GM19467 (cell line): ENCODE results near the gene HDAC5.

Experiments
- ATAC-seq: cut with Tn5 transposase; IDR thresholded peaks from one replicate; pipeline ENCODE4 v1.9.1; 2021; ENCODE audit warnings: mild to moderate bottlenecking, moderate library complexity; ENCODE audit not compliant: unreplicated experiment

Gene HDAC5

DNA sequence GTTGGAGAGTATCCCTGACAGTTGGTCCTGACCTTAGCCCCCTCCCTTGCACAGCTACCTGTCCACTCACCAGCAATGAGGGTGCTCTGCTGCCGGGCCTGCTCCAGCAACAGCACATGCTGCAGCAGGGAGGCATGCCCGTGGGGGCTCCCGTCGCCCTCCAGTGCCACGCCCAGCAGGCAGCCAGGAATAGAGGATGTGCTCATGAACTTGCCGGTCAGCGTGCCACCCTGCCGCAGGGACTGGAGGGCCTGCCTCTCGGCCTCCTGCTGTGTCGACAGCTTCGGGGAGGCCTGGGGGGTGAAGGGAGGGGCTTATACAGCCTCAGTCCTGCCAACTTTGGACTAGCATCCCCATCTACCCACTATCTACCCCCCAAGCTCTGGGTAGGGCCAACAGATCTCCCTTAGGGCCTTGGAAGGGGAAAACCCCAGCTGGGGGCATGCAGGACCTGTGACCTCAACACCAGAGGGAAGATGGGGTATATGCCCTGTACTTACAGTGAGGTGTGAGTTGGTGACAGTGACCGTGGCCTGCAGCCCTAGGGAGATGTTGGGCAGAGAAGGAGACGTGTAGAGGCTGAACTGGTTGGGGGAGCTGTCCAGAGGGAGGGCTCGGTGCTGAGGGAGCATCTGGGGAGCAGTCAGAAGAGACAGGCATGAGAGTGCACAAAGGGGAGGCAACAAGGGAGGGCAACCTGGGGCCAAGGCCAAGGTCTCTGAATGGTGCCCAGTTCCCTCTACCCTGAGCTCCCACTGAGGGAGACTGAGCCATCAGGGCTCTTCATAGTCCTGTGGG lies 32.0 kb downstream of the HDAC5 start:
- ATAC-seq = no peak

DNA sequence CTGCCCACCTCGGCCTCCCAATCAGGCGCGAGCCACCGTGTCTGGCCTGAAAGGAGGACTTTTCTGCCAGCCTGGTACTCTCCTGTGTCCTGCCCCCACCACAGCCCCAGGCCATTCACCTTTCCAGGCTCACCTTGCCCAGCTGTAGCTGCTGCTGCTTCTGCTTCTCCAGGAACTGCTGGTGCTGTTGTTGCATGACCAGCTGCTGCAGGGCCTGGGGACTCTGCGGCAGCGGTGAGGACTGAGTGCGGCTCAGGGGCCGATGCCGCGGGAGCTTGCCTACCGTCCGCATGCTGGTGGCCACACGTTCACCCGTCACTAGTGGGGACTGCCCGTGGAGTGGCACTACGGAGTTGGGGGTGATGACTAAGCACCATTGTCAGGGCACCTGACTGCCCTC lies 35.2 kb downstream of the HDAC5 start:
- ATAC-seq = no peak

DNA sequence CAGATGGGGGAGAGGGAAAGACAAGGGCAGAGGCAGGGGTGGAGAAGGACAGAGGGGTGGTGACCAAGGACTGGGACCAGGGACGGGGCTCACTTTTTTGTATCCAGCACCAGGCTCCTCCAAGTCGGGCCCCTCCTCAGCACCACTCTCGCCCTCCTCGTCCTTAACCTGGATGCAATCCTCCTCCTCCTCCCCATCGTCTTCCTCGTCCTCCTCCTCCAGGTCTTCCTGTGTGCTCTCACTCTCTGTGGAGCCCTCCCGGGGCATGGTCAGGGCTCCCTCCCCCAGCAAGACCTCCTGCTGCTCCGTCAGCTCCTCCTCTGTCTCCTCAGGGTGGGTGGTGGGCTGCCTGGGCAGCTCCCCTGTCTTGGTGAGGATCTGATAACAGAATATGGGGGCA lies 36.1 kb downstream of the HDAC5 start:
- ATAC-seq = no peak

DNA sequence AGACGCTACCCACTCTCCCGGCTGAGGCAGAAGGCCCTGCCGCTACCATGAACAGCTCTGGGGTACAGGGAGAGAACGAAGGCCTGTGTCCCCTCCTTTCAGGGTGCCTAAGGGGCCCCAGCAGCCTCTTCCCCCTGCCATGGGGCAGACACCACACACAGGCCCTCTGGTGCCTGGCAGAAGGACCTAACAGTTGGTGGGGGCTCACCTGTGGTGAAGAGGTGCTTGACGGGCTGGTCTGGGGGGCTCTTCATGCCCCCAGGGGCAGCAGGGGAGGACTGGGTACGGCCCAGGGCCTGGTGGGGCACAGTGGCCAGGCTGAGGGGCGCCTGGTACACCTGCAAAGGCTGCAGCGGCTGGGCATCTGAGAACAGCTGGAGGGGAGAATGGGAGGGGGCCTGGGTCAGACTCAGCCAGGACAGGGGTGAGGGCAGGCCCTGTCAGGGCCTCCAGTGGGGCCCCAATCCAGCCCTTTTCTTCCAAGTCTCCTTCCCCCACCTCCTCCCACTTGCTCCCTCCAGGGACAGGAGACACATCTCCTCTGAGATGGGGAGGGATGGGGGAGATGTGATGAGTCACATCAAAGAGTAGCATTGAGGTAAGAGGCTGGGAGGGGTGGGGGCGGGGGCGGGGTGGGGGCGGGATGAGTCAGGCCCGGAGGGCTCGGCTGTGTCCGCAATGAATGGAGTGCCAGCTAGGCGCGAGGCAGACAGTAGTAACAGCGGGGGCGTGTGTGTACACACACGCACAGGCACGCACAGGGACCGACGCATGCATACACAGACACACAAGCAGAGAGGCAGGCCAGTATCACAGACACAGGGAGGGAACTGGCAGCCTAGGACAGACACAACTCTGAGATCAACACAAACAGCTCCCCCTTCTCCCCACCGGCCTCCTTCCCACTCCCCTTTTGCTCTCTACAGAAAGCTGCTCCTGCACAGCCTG lies 36.8 kb downstream of the HDAC5 start:
- ATAC-seq = no peak

DNA sequence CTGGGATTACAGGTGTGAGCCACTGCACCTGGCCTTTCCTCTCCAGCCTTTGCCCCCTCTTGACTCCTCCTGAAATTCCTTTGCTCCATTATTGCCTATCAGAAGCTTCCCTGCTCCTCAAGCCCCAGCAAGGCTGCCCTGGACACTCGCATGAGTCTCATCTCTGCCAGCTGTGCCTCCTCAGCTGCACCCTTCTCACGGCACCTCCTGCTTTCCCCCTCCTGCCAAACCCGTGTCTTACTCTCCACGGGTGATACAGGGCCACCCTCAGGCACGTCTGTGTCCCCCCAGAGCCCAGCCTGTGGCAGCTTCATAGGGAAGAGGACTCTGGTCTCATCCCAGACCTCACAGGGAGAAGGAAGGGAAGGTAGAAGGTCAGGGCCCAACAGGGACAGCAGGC lies 37.5 kb downstream of the HDAC5 start:
- no peak for ATAC-seq

DNA sequence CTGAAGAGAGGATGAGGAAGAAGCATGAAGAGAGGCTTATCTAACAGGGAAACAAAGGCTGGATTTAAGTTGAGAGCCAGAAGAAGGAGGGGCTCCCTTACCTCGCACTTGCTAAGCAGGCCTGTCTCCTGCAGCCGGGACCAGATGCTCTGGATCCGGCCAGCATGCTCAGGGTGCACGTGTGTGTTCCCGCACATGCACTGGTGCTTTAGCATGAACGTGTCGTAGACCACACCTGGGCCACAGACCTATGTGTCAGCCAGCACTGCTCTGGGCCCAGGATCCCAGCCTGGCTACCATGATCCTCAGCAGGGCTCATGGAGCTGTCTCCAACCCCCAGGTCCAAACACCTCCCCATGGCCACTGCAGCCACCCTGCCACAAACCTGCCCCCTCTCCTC lies 38.5 kb downstream of the HDAC5 start:
- no peak for ATAC-seq

DNA sequence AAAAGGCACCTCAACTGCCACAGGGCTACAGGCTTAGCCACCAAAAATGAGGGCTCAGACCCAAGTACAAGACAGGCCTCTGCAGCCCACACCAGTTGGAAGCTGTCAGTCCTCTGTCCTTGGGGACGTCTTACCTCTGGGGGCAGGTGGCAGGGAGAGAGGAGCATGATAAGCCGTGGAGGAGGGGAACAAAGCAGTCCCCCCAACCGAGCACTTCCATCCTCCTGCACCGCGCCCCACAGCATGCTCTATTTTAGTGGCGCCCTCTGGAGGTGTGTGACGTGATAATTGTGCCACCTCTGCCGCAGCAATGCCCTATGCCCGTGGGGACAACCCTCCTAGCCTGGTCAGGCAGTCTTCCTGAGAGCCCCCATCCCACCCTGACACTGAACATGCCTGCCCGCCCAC lies 39.3 kb downstream of the HDAC5 start:
- ATAC-seq = no peak

DNA sequence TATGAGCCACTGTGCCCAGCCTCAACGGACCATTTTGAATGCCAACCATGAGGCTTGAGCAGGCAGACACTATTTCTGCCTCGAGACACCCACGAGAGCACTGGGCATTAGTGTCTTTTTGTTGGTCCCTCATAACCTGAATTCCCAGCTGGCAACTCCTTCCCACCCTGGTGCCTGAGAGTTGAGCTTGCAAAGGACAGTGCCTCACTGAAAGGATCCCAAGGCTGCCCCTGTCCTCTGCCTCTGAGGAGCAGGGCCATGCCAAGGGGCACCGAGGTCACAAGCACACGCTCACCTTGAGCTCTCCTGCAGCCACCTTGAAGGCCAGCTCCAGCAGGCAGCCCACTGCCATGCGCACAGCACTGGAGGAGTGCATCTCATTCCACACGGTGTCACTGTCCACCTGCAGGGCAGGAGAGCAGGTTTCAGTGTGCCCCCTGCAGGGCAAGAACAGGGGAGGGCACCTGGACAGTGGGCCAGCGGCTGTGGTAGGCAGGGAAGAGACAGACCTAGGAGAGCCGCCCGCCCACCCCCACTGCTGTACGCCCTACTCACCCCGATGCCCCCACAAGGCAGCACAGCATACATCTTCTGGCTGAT lies 40.1 kb downstream of the HDAC5 start:
- no peak for ATAC-seq

DNA sequence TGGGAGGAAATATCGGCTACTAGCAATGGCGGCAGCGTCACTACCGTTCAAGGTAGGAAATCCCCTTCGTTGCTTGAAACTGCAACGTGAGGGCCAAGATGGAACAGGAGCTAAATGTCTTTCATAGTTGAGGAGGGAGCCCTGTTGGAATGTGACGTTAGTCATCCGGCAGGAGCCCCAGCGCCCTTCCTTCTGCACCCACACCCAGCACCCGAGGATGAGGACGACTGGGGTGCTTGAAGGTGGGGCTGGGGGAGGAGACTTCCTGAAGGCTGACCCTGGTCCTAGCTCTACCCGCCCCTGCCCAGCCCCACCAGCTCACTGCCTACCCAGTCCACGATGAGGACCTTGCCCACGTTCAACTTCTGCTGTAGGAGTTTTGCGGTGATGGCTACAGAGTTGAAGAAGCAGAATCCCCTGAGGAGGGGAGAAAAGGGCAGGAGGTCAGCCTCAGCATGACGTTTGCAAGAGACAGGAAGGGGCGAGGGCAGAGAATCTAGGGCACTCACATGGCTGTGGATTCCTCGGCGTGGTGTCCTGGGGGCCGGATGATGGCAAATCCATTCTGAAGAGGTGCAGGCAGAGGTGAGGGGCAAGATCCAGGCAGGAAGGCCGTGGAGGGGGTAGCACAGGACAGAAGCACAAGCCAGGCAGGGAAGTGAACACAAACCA lies 41.0 kb downstream of the HDAC5 start:
- no peak for ATAC-seq

DNA sequence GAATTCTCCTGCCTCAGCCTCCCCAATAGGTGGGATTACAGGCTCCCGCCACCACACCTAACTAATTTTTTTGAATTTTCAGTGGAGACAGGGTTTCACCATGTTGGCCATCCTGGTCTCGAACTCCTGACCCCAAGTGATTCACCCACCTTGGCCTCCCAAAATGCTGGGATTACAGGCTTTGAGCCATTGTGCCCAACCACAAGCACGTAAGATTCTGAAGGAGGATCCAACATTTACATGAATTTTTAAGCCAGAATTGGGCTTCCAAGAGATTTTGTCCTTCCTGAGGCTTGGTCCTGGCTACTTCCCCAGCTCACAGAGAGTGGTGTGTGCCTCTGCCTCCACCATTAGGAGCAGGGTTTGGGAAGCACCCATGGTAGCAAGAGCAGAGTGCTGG lies 41.8 kb downstream of the HDAC5 start:
- ATAC-seq = no peak

DNA sequence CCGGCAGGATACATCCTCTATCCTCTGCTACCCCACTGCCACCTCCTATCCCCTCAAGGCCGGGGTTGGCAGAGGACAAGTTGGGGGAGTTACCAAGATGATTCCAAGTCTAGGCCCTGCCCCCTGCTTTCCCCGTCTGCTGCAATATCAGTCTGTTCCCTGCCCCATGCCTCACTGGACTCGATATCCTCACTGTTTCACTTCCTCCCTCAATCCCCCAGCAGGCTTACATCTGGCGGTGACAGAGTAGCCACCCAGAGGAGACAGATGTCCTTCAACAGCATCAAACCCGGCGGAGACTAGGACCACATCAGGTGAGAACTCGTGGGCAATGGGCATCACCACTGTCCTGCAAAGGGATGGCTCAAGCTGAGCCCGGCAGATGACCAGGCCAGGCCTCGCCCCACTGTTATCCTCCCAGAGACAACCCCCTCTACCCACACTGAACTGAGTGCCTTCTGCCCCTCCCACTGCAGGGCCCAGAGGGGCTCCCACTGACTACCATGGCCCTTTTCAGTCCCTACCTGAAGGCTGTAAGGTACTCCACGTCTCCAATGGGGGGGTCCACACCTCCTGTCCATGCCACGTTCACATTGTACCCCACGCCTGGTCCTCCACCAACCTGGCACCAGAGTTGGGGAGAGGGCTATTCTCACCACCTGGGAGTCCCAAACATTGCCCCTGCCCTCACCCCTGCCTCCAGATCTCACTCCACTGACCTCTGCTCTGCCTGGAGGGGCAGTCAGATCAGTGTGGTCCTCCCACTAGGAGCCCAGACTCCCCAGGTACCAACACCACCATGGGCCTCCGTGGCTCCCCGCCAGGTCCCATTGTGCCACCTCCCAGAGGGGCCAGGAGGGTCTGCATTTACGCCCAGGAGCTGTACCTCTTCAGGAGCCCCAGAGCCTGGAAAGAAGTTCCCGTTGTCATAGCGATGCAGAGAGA lies 43.3 kb downstream of the HDAC5 start:
- no peak for ATAC-seq

DNA sequence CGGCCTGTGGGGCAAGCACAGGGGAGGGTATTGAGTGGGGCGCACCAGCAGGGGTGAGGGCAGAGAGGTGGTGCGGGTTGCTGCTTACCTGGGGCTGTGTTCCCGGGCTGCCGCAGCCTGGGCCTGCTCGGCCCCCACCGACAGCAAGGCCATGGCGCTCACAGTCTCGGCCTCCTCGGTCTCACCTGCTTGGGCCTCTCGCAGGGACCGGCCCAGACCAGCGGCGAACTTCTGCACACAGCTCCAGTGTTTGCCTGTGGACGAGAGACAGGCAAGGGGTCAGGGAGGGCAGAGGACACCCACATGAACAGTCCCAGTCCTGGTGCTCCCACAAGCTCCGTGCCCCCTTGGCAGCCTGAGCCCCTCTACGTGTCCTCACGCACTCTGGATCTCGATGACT lies 45.0 kb downstream of the HDAC5 start:
- ATAC-seq = no peak

DNA sequence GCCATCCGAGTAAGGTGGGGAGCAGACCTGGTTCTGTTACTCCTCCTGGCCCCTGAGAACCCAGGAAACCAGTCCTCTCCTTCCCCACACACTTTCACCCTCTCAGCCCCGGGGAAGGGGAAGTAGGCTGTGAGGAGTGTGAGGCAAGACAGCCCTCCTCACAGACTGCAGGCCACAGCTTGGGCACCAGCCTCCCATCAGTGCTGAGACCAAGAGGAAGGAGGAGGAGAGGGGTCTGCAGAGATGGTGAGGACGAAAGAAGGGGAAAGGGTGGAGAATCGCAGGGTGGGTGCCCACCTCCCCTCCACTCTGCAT lies 45.9 kb downstream of the HDAC5 start:
- no peak for ATAC-seq

DNA sequence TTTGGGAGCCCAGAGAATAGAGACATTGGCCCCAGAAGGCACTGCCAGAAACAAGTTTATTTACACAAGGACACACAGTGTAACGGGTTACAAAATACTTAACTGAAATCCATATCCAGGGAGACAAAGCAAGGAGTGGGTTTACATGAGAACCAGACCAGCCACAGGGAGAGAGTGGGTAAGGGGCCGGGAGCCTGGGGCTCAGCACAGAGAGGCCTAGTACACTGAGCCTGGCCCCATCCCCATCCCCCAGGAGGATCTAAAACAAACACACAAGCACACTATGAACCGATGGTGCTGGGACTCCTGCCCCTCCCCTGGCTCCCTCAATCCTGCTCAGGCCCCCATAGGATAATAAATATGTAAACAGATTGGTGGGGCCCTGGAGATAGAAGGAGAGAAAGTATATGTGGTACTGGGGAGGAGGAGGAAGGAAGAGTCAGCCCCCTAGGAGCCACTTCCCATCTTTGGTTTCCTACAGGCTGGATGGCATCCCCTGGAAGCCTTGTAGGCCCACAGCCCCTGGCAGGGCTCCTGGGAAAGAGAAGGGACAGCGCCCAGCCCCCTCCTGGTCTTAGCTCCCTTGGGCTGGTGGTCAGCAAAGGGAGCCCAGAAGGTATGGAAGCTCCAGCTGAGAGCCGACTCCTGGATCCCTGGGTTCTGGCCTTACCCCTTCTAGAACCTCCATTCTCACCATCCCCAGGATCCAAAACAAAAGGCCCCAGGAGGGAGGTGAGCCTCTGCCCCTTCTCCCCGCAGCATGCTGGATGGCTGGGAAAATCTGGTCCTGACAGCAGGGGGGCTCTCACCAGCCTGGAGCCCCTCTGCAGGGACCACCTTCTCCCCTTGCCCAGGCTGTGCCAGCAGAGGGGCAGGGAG lies 46.5 kb downstream of the HDAC5 start:
- ATAC-seq = no peak

DNA sequence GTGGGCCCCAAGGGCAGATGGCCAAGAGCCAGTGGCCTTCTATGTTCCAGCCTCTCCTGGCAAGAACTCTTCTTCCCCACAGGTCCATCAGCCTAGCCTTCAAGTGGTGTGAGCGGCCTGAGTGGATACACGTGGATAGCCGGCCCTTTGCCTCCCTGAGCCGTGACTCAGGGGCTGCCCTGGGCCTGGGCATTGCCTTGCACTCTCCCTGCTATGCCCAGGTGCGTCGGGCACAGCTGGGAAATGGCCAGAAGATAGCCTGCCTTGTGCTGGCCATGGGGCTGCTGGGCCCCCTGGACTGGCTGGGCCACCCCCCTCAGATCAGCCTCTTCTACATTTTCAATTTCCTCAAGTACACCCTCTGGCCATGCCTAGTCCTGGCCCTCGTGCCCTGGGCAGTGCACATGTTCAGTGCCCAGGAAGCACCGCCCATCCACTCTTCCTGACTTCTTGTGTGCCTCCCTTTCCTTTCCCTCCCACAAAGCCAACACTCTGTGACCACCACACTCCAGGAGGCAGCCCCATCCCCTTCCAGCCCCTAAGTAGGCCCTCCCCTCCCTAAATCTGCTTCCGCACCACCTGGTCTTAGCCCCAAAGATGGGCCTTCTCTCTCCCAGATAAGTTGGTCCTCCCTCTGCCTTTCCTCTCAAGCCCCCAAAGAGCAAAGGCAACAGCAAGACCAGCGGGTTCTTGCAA lies 47.7 kb downstream of the HDAC5 start:
- no peak for ATAC-seq

DNA sequence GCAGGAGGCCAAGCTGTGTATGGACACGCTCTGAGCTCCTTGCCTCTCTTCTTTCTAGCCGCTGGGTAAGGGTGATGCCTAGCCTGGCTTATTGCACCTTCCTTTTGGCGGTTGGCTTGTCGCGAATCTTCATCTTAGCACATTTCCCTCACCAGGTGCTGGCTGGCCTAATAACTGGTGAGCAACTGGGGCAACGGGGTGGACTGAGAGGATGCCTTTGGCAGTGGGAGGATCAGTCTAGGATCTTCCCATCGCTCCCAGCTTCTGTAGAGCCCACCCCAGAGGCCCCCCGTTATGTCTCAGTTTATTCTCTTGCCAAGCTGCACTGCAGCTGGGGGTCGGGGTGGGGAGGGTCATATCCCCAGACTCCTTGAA lies 48.5 kb downstream of the HDAC5 start:
- ATAC-seq = no peak

DNA sequence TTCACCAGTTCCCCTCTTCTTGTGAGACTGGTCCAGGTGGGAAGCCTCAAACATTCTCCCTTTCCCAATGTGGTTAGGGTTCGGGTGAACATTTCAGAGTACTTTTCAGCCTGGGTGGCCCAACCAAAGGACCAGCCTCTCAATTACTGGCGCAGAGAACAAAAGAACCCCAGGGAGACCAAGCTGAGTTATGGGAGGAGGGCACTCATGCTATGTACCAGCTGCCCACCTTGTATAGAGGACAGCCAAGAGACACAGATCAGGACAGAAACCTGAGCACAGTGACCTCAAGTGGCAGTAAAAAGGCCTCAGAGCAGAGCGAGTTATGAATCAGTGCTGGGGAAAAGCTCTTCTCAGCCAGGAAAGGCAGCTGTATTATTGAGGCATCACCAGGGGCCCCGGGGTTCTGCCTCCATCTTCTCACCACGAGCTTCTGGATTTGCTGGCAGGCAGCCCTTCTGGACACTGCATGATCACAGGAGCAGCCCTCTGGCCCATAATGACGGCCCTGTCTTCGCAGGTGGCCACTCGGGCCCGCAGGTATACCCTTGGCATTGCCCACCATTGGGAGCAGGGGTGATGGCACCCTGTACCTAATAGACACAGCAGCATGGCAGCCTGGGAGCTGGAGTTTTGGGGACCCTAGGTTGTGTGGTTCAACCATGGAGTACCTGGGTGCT lies 49.1 kb downstream of the HDAC5 start:
- ATAC-seq = no peak

DNA sequence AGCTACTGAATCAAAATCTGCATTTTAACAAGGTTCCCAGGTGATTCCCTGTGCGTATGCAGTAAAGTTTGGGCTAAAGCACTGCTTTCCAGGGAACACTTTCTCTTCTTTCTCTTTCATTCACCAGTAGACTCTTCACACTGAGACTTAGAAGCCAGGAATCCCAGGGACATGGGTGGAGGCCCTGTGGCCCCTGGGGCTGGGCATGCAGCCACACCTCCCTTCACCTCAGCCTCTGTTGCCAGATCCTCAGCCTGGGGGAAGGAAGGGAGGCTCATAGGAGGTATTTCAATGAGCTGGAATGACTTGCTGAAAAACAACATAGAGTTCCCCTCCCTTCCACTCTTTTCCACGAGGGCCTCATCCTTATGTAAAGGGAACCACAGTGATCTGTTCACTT lies 51.7 kb downstream of the HDAC5 start:
- no peak for ATAC-seq
